ACHN (cell line): Measurements from ENCODE around the gene STON2.
"Not testable (repeated sequence)": the region's sequence is repeated elsewhere in the genome, so short reads cannot be mapped to it uniquely, and the experiment has no call there.

Experiments
- DNase-seq: peaks from one replicate; pipeline ENCODE4 v3.0.0-alpha.2; 2015
- in situ Hi-C: cut with HindIII; loops from 2 replicates; pipeline ENCODE4 v1.10.0; 2017; ENCODE audit warnings: low sequenced_read_pairs, low pct_ligation_motif_present, low pct_unique_long_range_greater_than_20kb

The STON2 gene

GRCh38 chr14:81400202-81400678 is at the start of gene STON2:
TSS of gene STON2 (minus strand) at chr14:81400324. CDS start at chr14:81398382, 1,942 bp downstream.
- in situ Hi-C loops, result no loop called here
- peak; percentile 54 for DNase-seq

DNA sequence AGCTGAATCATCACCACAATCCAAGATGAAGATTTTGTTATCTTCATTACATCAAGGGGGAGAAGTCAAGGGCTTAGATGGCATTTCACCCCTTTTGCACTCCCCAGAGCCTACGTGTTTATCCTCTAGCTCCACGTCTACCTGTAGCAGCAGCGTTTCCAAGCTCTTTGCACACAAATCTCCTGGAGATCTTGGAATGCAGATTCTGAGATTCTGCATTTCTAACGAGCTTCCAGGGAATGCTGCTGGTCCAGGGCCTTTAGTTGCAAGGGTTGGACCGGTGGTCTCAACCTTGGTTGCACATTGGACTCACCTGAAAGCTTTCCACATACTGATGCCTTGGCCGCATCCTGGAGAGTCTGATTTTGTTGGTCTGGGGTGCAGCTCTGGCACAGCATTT is 49.5 kb upstream of the STON2 start:
- in situ Hi-C loops, result no loop called here
- no peak for DNase-seq

GRCh38 chr14:81449114-81449513 is 49.0 kb upstream of the STON2 start:
- in situ Hi-C loops, result no loop called here

GRCh38 chr14:81447021-81447764 is 47.1 kb upstream of the STON2 start:
- in situ Hi-C loops, result no loop called here
- DNase-seq, result no peak

More at GRCh38 chr14:81449114-81449513, 49.0 kb upstream of the STON2 start:
- DNase-seq, result no peak

DNA sequence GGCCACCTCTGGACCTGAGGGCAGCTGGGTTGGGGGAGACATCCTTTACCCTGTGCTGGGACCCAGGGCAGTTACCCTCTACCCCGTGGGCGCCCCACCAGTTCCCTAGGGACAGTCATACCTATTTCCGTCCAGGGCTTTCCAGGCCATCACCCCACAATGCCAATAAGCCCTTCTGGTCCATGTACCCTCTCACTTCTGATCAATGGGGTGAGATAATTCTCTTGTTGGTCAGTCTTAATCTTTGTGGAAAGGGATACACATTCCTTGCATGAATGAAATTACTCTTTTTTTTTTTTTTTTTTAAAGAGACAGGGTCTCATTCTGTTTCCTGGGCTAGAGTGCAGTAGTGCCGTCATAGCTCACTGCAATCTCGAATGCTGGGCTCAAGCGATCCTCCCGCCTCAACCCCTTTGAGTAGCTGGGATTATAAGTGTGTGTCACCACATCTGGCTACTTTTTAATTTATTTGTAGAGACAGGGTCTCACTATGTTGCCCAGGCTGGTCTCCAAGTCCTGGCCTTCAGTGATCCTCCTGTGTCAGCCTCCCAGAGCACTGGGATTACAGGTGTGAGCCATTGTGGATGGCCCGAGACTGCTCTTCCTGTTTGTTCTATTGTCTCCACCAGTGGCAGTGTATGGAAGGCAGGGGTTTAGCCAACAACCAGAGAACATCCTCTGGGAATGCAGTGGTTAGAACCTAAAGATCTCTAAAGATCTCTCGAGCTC is 46.3 kb upstream of the STON2 start:
- DNase-seq, result no peak
- in situ Hi-C loops, result no loop called here

GRCh38 chr14:81441626-81442134 is 41.6 kb upstream of the STON2 start:
- DNase-seq, result no peak
- in situ Hi-C loops, result no loop called here

GRCh38 chr14:81440041-81440440 is 39.9 kb upstream of the STON2 start:
- DNase-seq, result no peak
- in situ Hi-C loops, result no loop called here

- no peak for DNase-seq
- in situ Hi-C loops, result no loop called here
These were observed 37.1 kb upstream of the STON2 start for GRCh38 chr14:81437244-81437643.

- in situ Hi-C loops, result no loop called here
- peak; percentile 80 for DNase-seq
These were observed 36.4 kb upstream of the STON2 start for GRCh38 chr14:81436296-81437138.

DNA sequence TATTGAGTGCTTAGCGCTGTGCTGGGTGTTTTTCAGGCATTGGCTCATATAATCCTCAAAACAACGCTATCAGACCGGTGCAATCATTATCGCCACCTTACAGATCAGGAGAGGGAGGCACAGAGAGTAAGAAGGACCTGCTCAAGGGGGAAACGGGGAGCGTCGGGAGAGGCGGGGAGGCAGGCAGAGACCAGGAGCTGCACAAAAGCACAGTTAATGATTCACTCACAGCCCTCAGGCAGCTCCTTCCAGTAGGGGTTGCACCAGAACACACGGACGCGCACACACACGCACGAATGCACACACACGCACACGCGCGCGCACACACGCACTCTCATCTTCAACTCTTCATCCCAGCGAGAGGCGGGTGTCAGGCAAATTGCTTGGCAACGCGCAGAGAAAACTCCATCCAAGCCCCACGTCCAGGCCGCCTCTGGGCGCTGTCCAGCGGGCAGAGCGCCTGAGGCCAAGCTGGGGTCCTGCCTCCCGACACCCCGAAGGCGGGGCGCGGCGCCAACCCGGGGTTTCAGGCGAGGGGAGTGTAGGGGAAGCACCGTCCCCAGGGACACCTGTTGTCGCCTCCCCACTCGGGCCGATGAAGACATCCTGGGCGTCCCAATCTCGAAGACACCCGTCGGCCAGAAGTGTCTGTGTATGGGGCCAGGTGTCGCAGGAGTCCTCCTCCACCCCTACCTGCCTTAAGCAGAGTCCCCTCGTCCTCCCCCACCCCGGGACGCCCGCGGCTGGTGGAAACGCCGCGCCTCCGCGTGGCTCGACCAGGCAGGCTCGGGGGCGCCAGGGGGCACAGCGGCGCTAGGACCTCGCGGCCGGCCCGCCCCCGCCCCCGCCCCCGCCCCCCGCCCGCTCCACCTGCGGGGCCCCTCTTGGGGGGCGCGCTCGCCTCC is 35.5 kb upstream of the STON2 start:
- peak; percentile 75 for DNase-seq
- in situ Hi-C loops, result no loop called here

DNA sequence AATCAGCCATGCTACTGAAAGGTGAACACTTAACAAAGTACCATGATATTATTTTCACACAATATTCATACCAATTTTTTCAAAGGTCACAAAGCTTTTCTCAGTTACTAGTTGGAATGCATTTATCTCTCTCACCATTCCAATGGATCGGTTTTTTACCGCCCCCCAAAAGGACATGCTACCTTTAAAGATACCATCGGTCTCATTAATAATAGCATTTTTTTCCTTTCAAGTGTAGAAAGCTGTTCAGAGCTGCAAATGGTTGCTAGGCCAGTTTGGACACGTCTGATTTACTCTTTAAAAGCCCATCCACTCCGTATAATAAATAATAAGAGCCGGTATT is 34.9 kb upstream of the STON2 start:
- DNase-seq, result no peak
- in situ Hi-C loops, result no loop called here

DNA sequence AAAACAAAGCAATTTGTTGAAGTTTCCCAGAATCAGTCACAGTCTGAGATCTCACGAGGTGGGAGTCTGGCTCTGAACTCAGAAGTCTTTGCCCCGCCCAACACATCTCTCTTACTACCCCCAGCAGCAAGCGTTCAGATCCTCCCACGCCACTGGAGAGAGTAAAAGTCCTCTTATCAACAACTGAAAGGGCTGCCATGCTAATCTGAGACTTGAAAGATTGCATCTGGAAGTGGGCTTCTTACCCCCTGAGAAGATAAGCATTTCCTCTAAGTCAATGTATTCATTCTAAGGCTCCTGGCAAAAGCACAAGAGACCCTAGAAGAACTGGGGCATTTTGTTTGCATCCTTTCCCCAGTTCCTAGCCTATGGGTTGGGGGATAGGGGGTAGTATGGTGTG is 34.1 kb upstream of the STON2 start:
- DNase-seq, result no peak
- in situ Hi-C loops, result no loop called here

- DNase-seq, result no peak
- in situ Hi-C loops, result no loop called here
These were observed 33.3 kb upstream of the STON2 start for GRCh38 chr14:81433378-81433777.

GRCh38 chr14:81432219-81432661 is 32.1 kb upstream of the STON2 start:
- DNase-seq, result no peak
- in situ Hi-C loops, result no loop called here

DNA sequence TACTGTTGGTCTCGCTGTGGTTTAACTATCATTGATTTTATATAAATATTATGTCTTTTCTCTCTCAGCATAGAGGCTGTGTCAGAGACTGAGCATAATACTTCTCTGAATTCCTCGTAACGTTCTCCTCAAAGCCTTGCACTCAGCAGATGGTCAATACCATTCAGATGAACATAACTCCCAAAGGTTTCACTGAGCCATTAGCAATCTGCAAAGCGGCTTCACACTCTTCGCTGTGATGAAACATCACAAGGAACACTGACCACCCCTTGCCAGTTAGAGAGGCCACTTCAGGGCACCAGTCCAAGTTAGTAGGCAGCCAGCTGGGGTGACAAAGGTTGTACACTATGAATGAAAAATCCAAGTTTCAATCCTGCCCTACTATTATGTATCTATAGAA is 30.1 kb upstream of the STON2 start:
- DNase-seq, result no peak
- in situ Hi-C loops, result no loop called here

- in situ Hi-C loops, DNase-seq: not testable (repeated sequence)
These were observed 29.6 kb upstream of the STON2 start for GRCh38 chr14:81429749-81430148.

GRCh38 chr14:81429028-81429427 is 28.9 kb upstream of the STON2 start:
- DNase-seq, result no peak

More at GRCh38 chr14:81429028-81429427, 28.9 kb upstream of the STON2 start:
- in situ Hi-C loops, result no loop called here
